GM19438 (cell line): ENCODE data around the gene HIVEP1.
"Not testable (repeated sequence)": the region's sequence is repeated elsewhere in the genome, so short reads cannot be mapped to it uniquely, and the experiment has no call there.

Experiments used
- ATAC-seq: cut with Tn5 transposase; IDR thresholded peaks from one replicate; pipeline ENCODE4 v1.9.1; 2021; ENCODE audit warnings: low read depth; ENCODE audit not compliant: unreplicated experiment

Gene HIVEP1

DNA sequence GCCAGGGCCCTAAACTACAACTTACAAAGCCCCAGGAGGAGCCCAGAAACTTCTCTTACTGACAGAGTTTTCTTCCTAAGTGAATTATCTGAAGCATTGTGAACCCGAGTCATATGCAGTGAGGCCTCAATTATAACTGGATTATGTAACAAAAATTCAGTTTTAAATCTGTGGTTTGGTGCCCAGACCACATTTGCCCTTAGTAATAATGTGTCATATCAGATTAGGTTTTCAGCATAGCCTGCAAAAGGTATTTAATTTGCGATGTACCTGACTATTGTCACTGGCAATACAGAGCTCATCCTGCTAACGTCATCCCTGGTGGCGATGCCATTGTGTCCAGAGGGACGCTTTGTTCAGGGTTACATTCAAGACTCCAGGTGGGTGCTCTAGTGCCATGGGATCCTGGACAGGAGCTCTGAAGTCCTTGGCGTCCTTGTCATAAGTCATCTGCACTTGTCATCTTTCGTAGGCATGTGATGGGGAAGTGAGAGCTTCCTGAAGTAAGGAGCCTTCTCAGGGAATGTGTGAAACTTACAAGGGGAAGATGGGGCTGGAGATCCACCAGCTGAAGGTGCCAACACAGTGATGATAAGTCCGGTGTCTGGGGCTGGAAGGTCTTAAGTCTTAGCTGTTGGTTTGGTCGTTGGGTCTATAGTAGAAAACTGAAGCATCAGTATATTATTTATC lies 65.1 kb downstream of the HIVEP1 start:
- no peak for ATAC-seq

DNA sequence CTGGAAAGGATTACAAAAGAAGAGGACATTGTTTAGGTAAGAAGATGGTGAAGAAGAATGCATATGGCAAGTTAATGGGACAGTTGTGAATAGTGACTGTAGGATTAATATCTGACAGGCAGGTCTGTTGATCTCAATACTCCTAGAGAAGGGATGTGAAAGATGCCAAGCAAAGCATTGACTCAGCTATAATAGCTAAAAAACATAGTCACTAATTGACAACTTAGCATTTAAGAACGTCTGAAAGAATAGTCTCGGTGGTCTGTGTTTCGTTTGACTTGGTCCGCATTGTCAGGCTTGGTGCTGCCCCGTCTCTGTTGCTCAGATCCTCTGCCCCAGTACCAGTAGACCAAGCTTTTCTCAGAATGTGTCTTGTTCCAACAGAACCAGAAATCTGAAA lies 65.9 kb downstream of the HIVEP1 start:
- no peak for ATAC-seq

DNA sequence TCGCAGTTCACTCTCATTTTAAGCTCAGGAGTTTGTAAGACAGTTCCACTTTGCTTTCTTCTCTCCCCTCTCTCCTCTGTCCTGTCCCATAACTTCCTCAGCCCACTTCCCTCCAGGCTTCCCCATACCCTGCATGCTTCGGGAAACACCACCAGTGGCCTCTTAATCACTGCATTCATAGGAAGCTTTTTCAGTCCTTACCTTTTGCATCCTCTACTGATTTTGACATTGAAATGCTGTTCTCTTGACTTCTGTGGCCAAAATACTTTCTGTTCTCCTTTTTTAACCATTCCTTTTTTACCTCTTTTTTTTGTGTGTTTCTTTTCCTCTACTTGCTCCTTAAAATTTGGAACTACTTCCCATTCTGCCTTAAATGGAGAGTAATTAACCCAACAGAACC lies 69.7 kb downstream of the HIVEP1 start:
- ATAC-seq: no peak

DNA sequence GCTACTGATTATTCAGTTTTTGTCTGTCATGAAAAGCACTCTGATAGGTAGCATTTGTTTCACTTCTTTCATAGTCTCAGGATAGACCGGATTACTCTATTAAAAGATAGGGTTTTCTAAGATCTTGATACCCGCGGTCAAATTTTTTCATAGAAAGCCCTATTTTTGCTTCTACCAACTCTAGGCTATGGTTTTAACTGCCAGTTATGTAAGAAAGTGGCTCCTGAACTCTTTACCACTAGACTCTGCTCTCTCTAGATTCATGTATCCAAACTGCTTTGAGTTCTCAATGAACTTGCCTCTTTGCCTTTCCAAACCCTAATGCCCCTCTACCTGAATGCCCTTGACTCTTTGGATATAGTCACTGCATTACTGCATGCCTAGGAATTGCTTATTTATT lies 70.3 kb downstream of the HIVEP1 start:
- no peak for ATAC-seq

DNA sequence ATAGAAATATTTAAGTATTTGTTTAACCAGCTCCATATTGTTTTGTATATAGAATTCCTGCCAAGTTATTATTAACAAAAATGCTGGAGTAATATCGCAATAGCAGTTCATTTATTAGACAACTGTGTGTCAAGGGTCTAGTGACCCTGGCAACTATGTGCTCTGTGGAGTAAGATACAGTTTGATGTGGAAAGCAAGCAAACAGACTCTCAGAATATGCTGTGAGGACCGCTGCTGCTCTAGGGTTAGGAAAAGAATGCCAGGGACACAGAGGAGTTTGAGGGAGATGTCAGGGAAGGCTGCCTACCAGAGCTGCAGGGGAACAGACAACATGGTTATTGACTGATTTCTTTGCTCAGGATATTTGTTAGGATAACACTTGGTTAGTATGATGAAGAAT lies 71.2 kb downstream of the HIVEP1 start:
- ATAC-seq: no peak

DNA sequence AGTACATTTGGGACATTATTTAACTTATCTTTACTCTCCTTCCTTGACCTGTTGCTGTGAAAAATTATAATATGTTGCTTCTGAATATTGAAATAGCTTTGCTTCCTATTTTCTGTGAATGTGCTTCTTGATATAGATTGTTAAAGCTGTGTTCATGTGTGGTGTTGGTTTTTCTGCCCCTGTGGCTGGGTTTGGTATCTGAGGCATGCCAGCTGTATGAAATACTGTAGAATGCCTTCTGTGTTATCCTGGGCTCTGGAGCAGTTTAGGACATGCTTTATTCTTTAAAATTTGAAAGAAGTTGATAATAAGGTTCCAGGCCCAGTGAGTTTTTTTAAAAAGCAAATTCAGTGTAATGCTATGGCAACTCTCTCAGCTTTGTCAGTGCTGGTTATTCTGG lies 71.7 kb downstream of the HIVEP1 start:
- ATAC-seq: no peak

DNA sequence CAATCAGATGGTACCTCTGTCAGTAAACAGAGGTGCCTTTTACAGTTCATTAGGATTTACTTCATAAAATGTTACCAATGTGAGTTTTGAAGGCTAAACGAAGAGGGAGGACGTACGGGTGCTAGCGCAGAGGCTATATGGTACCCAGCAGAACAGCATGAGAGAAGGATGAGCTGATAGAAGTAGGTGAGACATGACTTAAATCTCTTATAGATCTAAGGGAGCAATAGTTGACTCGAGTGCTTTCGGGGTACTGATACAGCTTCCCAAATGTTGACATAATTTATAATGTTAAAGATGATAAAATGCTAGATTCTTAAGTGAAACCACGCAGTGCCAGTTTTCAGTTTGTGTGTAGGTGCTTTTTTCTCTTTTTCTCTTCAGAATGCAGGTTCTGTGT lies 72.6 kb downstream of the HIVEP1 start:
- no peak for ATAC-seq

DNA sequence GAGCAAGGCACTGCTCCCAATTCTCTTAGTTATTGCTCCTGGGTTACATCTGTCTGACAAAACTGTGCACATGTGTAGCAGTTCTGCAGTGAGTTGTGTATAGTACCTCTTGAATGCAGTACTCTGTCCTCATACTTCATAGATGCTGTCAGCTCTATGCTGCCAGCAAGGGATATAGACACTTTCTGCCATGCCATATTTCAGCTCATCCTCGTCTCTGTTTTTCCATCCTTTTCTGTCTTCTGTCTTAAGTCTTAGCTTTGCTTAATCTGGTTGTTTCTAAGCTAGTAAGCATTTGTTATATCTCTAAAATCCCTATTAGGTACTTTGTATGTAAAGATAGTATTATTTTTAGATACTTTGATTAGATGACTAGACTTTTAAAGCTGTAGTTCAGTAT lies 76.4 kb downstream of the HIVEP1 start:
- ATAC-seq: no peak

DNA sequence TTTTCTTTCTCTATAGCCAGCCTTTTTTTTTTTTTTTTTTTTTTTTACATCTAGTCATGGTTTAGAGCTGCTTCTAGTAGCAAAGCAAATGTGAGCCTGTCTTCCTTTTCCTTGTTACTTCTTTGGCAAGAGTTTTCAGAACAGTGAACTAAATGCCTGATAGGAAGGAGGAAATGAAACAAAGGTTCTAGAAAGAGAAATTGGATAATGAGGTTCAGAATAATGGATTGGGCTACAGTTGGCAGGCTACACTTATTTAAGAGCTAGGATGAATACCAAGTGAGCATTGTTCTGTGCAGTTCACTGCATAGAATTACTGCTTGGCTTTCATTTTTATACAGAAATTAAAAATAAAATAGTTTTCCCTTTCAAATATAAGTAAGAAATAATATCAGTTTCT lies 78.6 kb downstream of the HIVEP1 start:
- ATAC-seq: no peak

DNA sequence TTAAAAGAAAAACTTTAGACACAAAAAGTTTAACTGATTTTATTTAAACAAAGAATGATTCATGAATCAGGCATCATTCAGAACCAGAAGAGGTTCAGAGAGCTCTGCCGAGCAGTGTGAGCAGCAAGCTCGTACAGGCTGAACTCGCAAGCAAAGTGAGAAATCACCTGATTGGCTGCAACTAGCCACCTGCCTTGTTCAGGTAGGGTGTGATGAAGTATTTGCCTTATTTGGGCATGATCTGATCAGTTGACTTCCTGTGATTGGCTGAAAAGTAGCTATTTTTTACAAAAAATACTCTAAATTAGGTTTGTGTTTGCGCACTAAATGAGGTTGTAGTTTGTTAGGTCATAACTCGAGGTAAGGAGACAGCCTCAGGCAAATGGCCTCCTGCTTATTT lies 80.7 kb downstream of the HIVEP1 start:
- no peak for ATAC-seq

DNA sequence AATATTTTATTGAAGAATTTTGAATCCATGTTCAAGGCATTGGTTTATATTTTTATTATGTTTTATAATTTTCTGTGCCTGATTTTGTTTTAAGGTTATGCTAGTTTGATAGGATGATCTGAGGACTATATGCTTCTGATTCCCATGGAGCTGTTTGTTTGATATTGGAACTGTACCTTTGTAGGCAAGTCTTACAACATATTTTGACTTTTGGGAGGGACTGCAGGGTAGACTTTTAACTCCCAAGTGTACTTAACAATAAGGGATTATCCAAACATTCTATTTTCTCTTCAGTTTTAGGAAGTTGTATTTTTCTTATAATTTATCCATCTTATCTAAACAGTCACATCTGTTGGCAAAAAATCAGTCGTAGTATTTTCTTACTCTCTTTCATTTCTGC lies 82.6 kb downstream of the HIVEP1 start:
- no peak for ATAC-seq

DNA sequence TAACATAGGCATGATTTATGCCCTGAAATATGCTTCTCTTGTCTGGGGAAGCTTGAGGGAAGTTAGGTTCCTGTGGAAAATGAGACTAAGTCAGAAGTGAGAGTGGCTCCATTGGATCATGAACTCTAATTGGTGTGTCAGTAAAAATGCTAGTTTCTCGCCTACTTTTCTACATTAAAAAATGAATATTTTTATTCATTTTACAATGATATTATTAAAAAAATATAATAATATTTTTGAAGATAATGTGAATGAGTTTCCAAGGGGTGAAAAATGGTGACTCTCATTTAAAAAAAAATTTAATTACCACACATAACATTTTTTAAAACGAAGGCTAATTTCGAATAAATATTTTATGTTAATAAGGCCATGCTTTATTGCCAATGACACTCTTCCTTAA lies 84.2 kb downstream of the HIVEP1 start:
- ATAC-seq: no peak

DNA sequence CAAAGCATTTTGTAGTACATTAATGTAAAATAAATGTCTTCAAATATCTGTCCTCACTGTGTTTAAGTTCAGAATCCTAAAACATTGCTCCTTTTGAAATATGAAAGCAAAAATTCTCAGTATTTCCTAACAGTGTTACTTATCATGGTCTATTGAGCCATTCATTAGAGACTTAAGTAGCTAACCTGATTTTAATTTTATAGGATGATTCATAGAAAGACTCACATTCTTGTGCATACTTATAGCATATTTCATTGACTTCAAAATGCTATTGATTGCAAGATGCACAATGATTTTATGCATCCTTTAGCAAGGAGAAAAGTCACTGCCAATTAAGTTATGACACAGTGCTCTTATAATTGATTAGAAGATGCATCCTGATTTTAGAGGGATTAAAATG lies 85.7 kb downstream of the HIVEP1 start:
- no peak for ATAC-seq

DNA sequence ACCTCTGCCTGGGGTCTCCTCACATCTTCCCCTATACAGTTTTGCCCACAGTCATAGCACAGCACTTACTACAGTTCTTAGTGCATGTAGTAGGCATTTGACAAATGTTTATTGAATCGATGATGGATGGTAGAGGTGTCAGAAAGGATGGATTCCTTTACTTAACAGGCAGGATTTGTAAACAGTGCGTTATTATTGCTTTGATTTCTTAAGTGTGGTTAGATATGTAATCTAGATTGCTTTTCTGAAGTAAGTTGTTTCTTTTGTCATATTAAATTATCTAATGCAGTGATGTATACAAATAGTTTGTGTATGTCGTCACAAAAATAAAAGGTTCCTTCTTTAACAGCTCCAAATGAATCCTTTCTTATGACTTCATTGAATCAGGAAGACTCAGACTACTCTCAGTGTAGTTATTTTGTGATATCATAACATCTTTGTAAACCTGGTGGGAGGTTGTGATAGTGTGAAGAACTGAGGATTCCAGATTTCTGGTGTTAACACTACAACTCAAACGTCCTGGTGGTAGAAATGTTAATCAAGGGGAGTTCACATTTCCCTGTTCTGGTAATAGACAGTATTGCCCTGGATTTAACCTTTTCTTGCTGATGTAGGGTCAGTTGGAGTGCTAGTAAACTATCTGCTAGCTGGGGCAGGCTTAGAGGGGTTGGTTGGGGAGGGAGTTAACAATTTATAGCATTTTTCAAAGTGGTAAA lies 87.7 kb downstream of the HIVEP1 start:
- no peak for ATAC-seq

DNA sequence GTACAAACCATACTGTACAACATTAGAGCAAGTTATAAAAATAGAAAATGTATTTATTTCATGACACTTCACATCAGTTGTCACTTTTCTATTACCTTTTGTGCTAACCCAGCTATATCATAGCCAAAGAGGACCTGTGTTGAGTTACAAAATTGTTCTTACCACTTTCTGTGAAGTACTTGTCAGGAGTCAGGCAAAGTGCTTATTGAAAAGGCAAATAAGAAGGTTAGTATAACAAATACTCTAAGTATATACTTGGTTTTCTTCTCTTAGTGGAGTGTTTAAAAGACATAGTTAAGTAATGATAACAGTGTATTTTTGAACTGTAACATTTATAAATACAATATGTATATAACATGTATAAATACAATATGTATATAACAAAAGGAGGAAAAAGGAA lies 88.9 kb downstream of the HIVEP1 start:
- ATAC-seq: no peak

DNA sequence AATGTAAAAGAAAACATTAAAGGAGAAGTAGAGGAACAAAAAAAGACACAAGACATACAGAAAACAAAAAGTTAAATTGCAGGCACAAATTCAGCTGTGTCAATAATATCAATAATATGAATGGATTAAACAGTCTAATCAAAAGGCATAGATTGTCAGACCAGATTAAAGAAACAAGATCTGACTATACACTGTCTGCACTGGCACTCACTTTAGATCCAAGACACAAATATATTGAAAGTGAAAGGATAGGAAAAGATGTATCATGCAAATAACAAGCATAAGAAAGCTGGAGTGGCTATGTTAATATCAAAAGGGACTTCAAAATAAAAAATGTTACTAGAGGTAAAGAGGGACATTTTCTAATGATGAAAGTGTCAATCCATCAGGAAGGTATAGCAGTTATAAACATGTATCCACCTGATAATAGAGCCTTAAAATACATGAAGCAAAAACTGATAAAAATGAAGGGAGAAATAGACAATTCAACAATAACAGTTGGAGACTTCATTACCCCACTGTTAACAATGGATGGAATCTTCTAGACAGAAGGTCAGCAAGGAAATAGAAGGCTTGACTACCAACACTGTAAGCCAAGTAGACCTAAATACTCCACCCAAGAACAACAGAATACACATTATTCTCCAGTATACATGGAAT lies 89.7 kb downstream of the HIVEP1 start:
- no peak for ATAC-seq

DNA sequence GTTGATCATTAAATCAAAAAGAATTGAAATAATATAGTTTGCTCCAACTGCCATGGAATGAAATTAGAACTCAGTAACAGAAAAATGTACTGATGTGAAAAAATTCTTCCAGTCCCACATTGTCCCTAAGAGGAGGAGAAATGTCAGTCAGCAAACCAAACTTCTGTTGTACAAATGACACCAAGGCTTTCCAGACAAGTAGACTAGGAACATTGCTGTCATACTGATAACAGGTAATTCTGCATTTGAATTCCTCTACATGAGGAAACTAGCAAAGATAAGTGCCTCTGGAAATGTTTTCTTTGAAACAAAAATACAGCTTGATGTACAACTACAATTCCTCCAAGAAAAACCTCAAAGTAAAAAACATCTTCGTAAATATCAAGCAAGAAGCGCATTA lies 90.2 kb downstream of the HIVEP1 start:
- ATAC-seq: no peak

DNA sequence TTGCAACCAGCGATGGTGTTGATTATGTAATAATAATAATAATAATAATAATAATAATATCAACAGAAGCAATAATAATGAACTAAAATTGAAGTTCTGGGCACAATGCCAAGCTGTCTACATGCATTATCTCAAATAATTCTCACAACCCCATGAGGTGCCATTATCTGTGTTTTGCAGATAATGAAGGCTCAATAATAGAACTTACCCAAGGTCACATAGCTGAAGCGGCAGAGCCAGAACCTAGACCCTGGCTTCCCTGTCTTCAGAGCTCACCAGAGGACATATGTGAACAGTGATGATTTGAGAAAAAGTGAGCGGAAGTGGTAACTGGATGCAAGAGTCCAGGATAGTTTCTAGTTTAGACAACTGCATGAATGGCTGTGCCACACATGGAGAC lies 91.0 kb downstream of the HIVEP1 start:
- ATAC-seq: no peak

DNA sequence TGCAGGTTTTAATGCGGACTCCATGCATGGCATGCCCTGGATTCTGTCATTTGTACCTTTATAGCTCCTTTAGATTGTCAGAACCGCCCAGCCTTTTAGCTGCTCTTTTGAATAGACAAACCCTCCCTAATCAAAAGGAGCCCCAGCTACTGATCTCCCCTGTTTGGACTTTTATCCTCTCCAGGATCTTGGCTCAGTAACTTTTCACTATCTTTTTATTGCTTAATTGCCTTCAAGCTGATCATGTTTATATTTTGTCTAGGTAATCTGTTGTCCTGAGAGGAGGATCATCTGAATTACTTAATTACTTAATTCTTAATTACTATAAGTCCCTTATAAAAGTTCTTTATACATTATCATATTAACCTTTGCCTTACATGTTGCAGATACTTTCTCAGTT lies 93.2 kb downstream of the HIVEP1 start:
- ATAC-seq: no peak

DNA sequence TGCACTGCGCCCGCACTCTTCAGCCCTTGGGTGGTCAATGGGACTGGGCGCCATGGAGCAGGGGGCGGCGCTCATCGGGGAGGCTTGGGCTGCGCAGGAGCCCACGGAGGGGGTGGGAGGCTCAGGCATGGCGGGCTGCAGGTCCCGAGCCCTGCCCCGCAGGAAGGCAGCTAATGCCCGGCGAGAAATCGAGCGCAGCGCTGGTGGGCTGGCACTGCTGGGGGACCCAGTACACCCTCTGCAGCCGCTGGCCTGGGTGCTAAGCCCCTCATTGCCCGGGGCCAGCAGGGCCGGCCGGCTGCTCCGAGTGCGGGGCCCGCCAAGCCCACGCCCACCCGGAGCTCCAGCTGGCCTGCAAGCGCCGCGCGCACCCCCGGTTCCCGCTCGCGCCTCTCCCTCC lies 96.3 kb downstream of the HIVEP1 start:
- ATAC-seq: not testable (repeated sequence)

DNA sequence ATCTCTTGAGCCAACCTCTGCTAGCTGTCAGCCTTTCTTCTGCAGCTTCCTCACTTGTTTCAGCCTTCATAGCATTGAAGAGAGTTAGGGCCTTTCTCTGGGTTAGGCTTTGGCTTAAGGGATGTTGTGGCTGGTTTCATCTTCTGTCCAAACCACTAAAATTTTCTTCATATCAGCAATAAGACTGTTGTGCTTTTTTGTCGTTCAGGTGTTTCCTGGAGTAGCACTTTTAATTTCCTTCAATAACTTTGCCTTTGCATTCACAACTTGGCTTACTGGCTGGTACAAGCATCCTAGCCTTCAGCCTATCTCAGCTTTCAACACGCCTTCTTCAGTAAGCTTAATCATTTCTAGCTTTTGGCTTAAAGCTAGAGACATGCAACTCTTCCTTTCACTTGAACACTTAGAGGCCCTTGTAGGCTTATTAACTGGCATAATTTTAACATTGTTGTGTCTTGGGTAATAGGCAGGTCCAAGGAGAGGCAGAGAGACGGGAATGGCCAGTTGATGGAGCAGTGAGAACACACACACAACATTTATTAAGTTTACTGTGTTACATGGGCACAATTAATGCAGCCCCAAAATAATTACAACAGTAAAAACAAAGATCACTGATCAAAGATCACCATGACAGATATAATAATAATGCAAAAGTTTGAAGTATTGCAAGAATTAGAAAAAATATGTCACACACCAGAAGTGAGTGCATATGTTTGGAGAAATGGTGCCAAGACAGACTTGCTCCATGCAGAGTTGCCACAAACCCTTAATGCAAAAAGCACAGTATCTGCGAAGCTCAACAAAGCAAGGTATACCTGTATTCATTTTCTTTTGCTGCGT lies 98.6 kb downstream of the HIVEP1 start:
- no peak for ATAC-seq
